ENCODE measurements around the gene LBX2.

LBX2 gene

GRCh38 chr2:74515271-74515980 lies 16.0 kb upstream of the LBX2 start:
- Histone ChIP-seq H3K18ac (ENCODE audit: low read length) (no peak overlapping the region), H2BK120ac (ENCODE audit: low read depth, low read length) (no peak overlapping the region), H3K23ac (ENCODE audit: low read length) (peak overlapping the region; percentile 66), H3K79me1 (ENCODE audit: low read length) (no peaks in the 10 kb centered on the region), H2BK15ac (replicated peaks; ENCODE audit: low read depth) (no peak overlapping the region), H3K79me2 (ENCODE audit: control insufficient read depth, insufficient read depth, low read length) (no peaks in the 10 kb centered on the region), H4K8ac (ENCODE audit: low read depth, low read length) (no peak overlapping the region), H2BK5ac (ENCODE audit: low read length) (no peak overlapping the region), H3K27ac (ENCODE audit: low read depth, low read length) (no peak overlapping the region), H3K4me2 (ENCODE audit: low read length) (no peak overlapping the region), H3K36me3 (ENCODE audit: control insufficient read depth, insufficient read depth, low read length) (no peaks in the 10 kb centered on the region), H3K9ac (ENCODE audit: low read length) (no peak overlapping the region), H4K5ac (ENCODE audit: low read length) (no peak overlapping the region), H3K27me3 (ENCODE audit: insufficient read depth, low read length, poor library complexity) (peaks cover 78% of the 10 kb centered on the region), H3K4ac (ENCODE audit: low read depth, low read length) (no peak overlapping the region), H3K4me3 (ENCODE audit: low read length) (no peak overlapping the region), H3K56ac (ENCODE audit: low read length) (peak overlapping the region; percentile 67), H2AK5ac (ENCODE audit: low read length) (no peak overlapping the region), H3K4me1 (ENCODE audit: control insufficient read depth, low read depth, low read length) (peaks cover 3% of the 10 kb centered on the region)
- peak; percentile 59 for DNase-seq
- WGBS (ENCODE audit: extremely low coverage, insufficient coverage, low lambda C conversion rate), result no CpG with 5 or more reads among the region's 60 CpGs

- Histone ChIP-seq H3K36me3 (ENCODE audit: control insufficient read depth, insufficient read depth, low read length) (no peaks in the 10 kb centered on the region), H4K8ac (ENCODE audit: low read depth, low read length) (no peak within 1 kb of the TSS), H3K4ac (ENCODE audit: low read depth, low read length) (no peak within 1 kb of the TSS), H2BK15ac (replicated peaks; ENCODE audit: low read depth) (no peak within 1 kb of the TSS), H3K79me2 (ENCODE audit: control insufficient read depth, insufficient read depth, low read length) (no peaks in the 10 kb centered on the region), H3K18ac (ENCODE audit: low read length) (no peak within 1 kb of the TSS), H3K4me2 (ENCODE audit: low read length) (peak within 1 kb of the TSS; percentile 29), H3K27me3 (ENCODE audit: insufficient read depth, low read length, poor library complexity) (peaks cover 82% of the 10 kb centered on the region), H2BK5ac (ENCODE audit: low read length) (no peak within 1 kb of the TSS), H3K79me1 (ENCODE audit: low read length) (no peaks in the 10 kb centered on the region), H2BK120ac (ENCODE audit: low read depth, low read length) (no peak within 1 kb of the TSS), H2AK5ac (ENCODE audit: low read length) (no peak within 1 kb of the TSS), H3K4me3 (ENCODE audit: low read length) (no peak within 1 kb of the TSS), H3K9ac (ENCODE audit: low read length) (no peak within 1 kb of the TSS), H3K56ac (ENCODE audit: low read length) (peak within 1 kb of the TSS; percentile 67), H3K23ac (ENCODE audit: low read length) (peak within 1 kb of the TSS; percentile 66), H3K27ac (ENCODE audit: low read depth, low read length) (no peak within 1 kb of the TSS), H4K5ac (ENCODE audit: low read length) (no peak within 1 kb of the TSS), H3K4me1 (ENCODE audit: control insufficient read depth, low read depth, low read length) (peaks cover 3% of the 10 kb centered on the region)
- DNase-seq, result no peak
- WGBS (ENCODE audit: extremely low coverage, insufficient coverage, low lambda C conversion rate), result no CpG with 5 or more reads among the region's 82 CpGs
Measured at GRCh38 chr2:74514368-74515270, 15.2 kb upstream of the LBX2 start, which contains the start of gene TLX2. Gene TLX2, plus strand, starts transcription at chr2:74514450. Its CDS starts 357 bp downstream, at chr2:74514807.

GRCh38 chr2:74513605-74514367 lies 14.4 kb upstream of the LBX2 start:
- H3K9ac ChIP-seq (ENCODE audit: low read length), result no peak overlapping the region
- H3K4me3 ChIP-seq (ENCODE audit: low read length), result no peak overlapping the region
- no peak for DNase-seq
- H3K36me3 ChIP-seq (ENCODE audit: control insufficient read depth, insufficient read depth, low read length), result no peaks in the 10 kb centered on the region
- H3K4me2 ChIP-seq (ENCODE audit: low read length), result peak overlapping the region; percentile 20
- no peak overlapping the region for H3K27ac ChIP-seq (ENCODE audit: low read depth, low read length)
- no peak overlapping the region for H2BK15ac ChIP-seq (replicated peaks; ENCODE audit: low read depth)
- H3K56ac ChIP-seq (ENCODE audit: low read length), result peak overlapping the region; percentile 25
- H3K27me3 ChIP-seq (ENCODE audit: insufficient read depth, low read length, poor library complexity), result peaks cover 76% of the 10 kb centered on the region
- H2BK5ac ChIP-seq (ENCODE audit: low read length), result no peak overlapping the region
- H3K23ac ChIP-seq (ENCODE audit: low read length), result no peak overlapping the region
- H3K4me1 ChIP-seq (ENCODE audit: control insufficient read depth, low read depth, low read length), result peaks cover 3% of the 10 kb centered on the region
- H3K4ac ChIP-seq (ENCODE audit: low read depth, low read length), result no peak overlapping the region
- H3K79me1 ChIP-seq (ENCODE audit: low read length), result no peaks in the 10 kb centered on the region
- no peaks in the 10 kb centered on the region for H3K79me2 ChIP-seq (ENCODE audit: control insufficient read depth, insufficient read depth, low read length)
- H2AK5ac ChIP-seq (ENCODE audit: low read length), result no peak overlapping the region
- no peak overlapping the region for H4K5ac ChIP-seq (ENCODE audit: low read length)
- no peak overlapping the region for H4K8ac ChIP-seq (ENCODE audit: low read depth, low read length)
- H3K18ac ChIP-seq (ENCODE audit: low read length), result no peak overlapping the region
- no CpG with 5 or more reads among the region's 52 CpGs for WGBS (ENCODE audit: extremely low coverage, insufficient coverage, low lambda C conversion rate)
- no peak overlapping the region for H2BK120ac ChIP-seq (ENCODE audit: low read depth, low read length)

- peak overlapping the region; percentile 25 for H3K56ac ChIP-seq (ENCODE audit: low read length)
- H3K4me1 ChIP-seq (ENCODE audit: control insufficient read depth, low read depth, low read length), result peaks cover 4% of the 10 kb centered on the region
- H4K8ac ChIP-seq (ENCODE audit: low read depth, low read length), result no peak overlapping the region
- no peak overlapping the region for H3K18ac ChIP-seq (ENCODE audit: low read length)
- no peak overlapping the region for H4K5ac ChIP-seq (ENCODE audit: low read length)
- H2AK5ac ChIP-seq (ENCODE audit: low read length), result no peak overlapping the region
- H3K79me2 ChIP-seq (ENCODE audit: control insufficient read depth, insufficient read depth, low read length), result no peaks in the 10 kb centered on the region
- H2BK5ac ChIP-seq (ENCODE audit: low read length), result no peak overlapping the region
- no peak overlapping the region for H3K4me3 ChIP-seq (ENCODE audit: low read length)
- no peak overlapping the region for H2BK15ac ChIP-seq (replicated peaks; ENCODE audit: low read depth)
- H3K9ac ChIP-seq (ENCODE audit: low read length), result no peak overlapping the region
- peak overlapping the region; percentile 20 for H3K4me2 ChIP-seq (ENCODE audit: low read length)
- H2BK120ac ChIP-seq (ENCODE audit: low read depth, low read length), result no peak overlapping the region
- DNase-seq, result no peak
- no peak overlapping the region for H3K27ac ChIP-seq (ENCODE audit: low read depth, low read length)
- H3K36me3 ChIP-seq (ENCODE audit: control insufficient read depth, insufficient read depth, low read length), result no peaks in the 10 kb centered on the region
- no peaks in the 10 kb centered on the region for H3K79me1 ChIP-seq (ENCODE audit: low read length)
- peaks cover 70% of the 10 kb centered on the region for H3K27me3 ChIP-seq (ENCODE audit: insufficient read depth, low read length, poor library complexity)
- no peak overlapping the region for H3K23ac ChIP-seq (ENCODE audit: low read length)
- no CpG with 5 or more reads among the region's 36 CpGs for WGBS (ENCODE audit: extremely low coverage, insufficient coverage, low lambda C conversion rate)
- H3K4ac ChIP-seq (ENCODE audit: low read depth, low read length), result no peak overlapping the region
Measured at GRCh38 chr2:74512744-74513604, 13.6 kb upstream of the LBX2 start.
